ENCODE measurements around the gene CUX1.
A peak's percentile ranks its signal among the peaks of the same experiment; 100 is the strongest.
"Not testable (repeated sequence)": the region's sequence is repeated elsewhere in the genome, so short reads cannot be mapped to it uniquely, and the experiment has no call there.

Gene CUX1

DNA sequence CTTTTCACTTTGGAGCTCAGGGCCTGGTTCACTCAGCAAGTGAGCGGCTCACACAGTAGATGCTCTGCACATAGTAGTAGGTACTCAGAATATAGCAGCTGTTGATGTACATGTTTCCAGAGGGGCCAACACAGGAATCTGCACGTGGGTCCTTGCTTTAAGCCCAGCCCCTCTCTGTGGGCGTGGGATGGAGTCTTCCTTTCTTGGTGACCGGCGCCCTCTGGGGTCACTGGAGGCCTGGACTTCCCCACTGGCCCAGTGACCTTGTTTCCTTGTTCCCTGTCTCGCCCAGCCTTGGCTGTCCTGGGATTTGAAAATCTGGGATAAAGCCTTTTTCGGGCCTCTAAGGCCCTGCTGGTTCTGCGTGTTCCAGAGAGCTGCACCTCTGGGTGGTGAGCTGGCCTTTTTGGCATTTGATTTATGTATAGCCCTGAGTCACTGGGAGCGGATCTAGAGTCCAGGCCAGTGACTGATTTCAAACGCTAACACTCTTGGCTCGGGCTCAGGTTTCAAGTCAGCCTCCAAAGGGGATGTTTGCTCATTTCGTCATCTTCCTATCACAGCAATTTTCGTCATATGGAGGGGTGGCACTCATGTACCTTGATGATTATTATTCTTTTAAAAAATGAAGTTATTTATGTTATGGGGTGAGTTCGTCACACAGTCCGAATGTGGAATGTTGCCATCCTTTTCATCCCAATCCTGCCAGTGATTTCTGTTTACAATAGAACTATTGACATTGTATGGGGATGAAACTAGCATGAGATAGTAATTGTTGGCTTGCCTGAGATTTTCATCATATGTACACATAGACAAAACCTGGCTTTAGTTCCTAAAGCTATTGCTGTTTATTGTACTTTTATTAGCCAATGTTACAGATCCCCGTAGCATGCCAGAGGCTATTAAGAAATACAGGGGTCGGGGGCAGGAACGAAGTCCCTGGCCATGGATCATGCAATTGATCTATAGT, 65.5 kb downstream of the CUX1 start:
- no peak overlapping the region for H3K27ac ChIP-seq (replicated peaks)
- DNase-seq (ENCODE audit: low read depth in 1 of 2, low spot score in 1 of 2) = peak in 1 of 2 experiments; percentile 35
- no peaks in the 10 kb centered on the region for H3K27me3 ChIP-seq (ENCODE audit: insufficient read depth, poor library complexity, severe bottlenecking)
- TF ChIP-seq, protein P1, sequence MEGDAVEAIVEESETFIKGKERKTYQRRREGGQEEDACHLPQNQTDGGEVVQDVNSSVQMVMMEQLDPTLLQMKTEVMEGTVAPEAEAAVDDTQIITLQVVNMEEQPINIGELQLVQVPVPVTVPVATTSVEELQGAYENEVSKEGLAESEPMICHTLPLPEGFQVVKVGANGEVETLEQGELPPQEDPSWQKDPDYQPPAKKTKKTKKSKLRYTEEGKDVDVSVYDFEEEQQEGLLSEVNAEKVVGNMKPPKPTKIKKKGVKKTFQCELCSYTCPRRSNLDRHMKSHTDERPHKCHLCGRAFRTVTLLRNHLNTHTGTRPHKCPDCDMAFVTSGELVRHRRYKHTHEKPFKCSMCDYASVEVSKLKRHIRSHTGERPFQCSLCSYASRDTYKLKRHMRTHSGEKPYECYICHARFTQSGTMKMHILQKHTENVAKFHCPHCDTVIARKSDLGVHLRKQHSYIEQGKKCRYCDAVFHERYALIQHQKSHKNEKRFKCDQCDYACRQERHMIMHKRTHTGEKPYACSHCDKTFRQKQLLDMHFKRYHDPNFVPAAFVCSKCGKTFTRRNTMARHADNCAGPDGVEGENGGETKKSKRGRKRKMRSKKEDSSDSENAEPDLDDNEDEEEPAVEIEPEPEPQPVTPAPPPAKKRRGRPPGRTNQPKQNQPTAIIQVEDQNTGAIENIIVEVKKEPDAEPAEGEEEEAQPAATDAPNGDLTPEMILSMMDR (IDR thresholded peaks at IDR 0.05; ENCODE audit: insufficient read depth, low read length) = no peak
- TF ChIP-seq, protein P2, sequence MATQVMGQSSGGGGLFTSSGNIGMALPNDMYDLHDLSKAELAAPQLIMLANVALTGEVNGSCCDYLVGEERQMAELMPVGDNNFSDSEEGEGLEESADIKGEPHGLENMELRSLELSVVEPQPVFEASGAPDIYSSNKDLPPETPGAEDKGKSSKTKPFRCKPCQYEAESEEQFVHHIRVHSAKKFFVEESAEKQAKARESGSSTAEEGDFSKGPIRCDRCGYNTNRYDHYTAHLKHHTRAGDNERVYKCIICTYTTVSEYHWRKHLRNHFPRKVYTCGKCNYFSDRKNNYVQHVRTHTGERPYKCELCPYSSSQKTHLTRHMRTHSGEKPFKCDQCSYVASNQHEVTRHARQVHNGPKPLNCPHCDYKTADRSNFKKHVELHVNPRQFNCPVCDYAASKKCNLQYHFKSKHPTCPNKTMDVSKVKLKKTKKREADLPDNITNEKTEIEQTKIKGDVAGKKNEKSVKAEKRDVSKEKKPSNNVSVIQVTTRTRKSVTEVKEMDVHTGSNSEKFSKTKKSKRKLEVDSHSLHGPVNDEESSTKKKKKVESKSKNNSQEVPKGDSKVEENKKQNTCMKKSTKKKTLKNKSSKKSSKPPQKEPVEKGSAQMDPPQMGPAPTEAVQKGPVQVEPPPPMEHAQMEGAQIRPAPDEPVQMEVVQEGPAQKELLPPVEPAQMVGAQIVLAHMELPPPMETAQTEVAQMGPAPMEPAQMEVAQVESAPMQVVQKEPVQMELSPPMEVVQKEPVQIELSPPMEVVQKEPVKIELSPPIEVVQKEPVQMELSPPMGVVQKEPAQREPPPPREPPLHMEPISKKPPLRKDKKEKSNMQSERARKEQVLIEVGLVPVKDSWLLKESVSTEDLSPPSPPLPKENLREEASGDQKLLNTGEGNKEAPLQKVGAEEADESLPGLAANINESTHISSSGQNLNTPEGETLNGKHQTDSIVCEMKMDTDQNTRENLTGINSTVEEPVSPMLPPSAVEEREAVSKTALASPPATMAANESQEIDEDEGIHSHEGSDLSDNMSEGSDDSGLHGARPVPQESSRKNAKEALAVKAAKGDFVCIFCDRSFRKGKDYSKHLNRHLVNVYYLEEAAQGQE (IDR thresholded peaks at IDR 0.05; ENCODE audit: insufficient replicate concordance, low read depth) = no peak
- no peak for TF ChIP-seq SPI1 (IDR thresholded peaks at IDR 0.05; ENCODE audit: borderline replicate concordance, low read depth)
- TF ChIP-seq POLR2AphosphoS5 (IDR thresholded peaks at IDR 0.05; ENCODE audit: low read depth) = no peak
- TF ChIP-seq GABPA (IDR thresholded peaks at IDR 0.05; ENCODE audit: low read depth) = no peak
- H3K4me3 ChIP-seq (replicated peaks; ENCODE audit: insufficient read depth, low read length) = no peak overlapping the region

GRCh38 chr7:101884671-101885596, 67.5 kb downstream of the CUX1 start:
- no peak for TF ChIP-seq SPI1 (IDR thresholded peaks at IDR 0.05; ENCODE audit: borderline replicate concordance, low read depth)
- no peak for TF ChIP-seq POLR2AphosphoS5 (IDR thresholded peaks at IDR 0.05; ENCODE audit: low read depth)
- H3K4me3 ChIP-seq (replicated peaks; ENCODE audit: insufficient read depth, low read length) = no peak overlapping the region
- no peak overlapping the region for H3K27ac ChIP-seq (replicated peaks)
- H3K27me3 ChIP-seq (ENCODE audit: insufficient read depth, poor library complexity, severe bottlenecking) = no peaks in the 10 kb centered on the region
- DNase-seq (ENCODE audit: low read depth in 1 of 2, low spot score in 1 of 2) = no peak

- Histone ChIP-seq H3K4me3 (replicated peaks; ENCODE audit: insufficient read depth, low read length) (no peak overlapping the region), H3K27ac (replicated peaks) (no peak overlapping the region), H3K27me3 (ENCODE audit: insufficient read depth, poor library complexity, severe bottlenecking) (no peaks in the 10 kb centered on the region)
- no peak for DNase-seq (ENCODE audit: low read depth in 1 of 2, low spot score in 1 of 2)
- TF ChIP-seq, protein P2 (IDR thresholded peaks at IDR 0.05; ENCODE audit: insufficient replicate concordance, low read depth) = no peak
- TF ChIP-seq SPI1 (IDR thresholded peaks at IDR 0.05; ENCODE audit: borderline replicate concordance, low read depth) (peak; percentile 53; the same call in 1 of the 2 replicates), POLR2AphosphoS5 (IDR thresholded peaks at IDR 0.05; ENCODE audit: low read depth) (no peak), GABPA (IDR thresholded peaks at IDR 0.05; ENCODE audit: low read depth) (no peak)
- TF ChIP-seq, protein P1 (IDR thresholded peaks at IDR 0.05; ENCODE audit: insufficient read depth, low read length) = no peak
Observed at GRCh38 chr7:101885597-101885955, 68.2 kb downstream of the CUX1 start.

DNA sequence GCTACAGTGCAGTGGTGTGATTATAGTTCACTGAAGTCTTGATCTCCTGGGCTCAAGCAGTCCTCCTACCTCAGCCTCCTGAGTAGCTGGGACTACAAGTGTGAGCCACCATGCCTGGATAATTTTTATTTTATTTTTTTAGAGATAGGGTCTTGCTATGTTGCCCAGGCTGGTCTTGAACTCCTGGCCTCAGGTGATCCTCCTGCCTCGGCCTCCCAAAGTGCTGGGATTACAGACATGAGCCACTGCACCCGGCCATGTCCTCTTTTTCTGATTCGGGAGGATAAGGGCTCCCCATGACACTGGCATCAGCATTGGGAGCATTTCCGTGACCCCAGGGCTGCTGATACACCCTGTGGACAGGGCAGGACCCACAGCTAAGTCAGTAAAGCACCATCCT, 69.9 kb downstream of the CUX1 start:
- H3K27ac ChIP-seq (replicated peaks); DNase-seq (ENCODE audit: low read depth in 1 of 2, low spot score in 1 of 2); H3K27me3 ChIP-seq (ENCODE audit: insufficient read depth, poor library complexity, severe bottlenecking); H3K4me3 ChIP-seq (replicated peaks; ENCODE audit: insufficient read depth, low read length): not testable (repeated sequence)

DNA sequence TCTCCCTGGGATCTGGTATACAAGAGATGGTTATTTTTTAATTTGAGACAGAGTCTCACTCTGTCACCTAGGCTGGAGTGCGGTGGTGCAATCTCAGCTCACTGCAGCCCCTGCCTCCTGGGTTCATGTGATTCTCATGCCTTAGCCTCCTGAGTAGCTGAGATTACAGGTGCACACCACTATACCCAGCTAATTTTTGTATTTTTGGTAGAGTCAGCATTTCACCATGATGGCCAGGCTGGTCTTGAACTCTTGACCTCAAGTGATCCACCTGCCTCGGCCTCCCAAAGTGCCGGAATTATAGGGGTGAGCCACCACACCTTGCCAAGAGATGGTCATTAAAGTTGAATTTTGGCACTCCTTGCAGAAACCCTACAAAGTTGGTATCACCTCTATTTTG, 71.1 kb downstream of the CUX1 start:
- H3K27me3 ChIP-seq (ENCODE audit: insufficient read depth, poor library complexity, severe bottlenecking); DNase-seq (ENCODE audit: low read depth in 1 of 2, low spot score in 1 of 2); H3K4me3 ChIP-seq (replicated peaks; ENCODE audit: insufficient read depth, low read length); H3K27ac ChIP-seq (replicated peaks): not testable (repeated sequence)

All from HL-60 (cell line).